T-helper 17 cell (primary cell): ENCODE measurements around the gene USP1. TPM values are rescaled to one million over a fixed set of nuclear protein-coding genes. Genes with fewer than 3 reads are reported as not detected.

Source experiments
- ATAC-seq: fragments of 150-1000 bp; cut with Tn5 transposase; 2 replicates; pipeline ENCODE4 v1.10.0; 2021; ENCODE audit warnings: mild to moderate bottlenecking, moderate library complexity
- DNase-seq, 3 donors: peaks; one replicate each; pipeline versions ENCODE4 v3.0.0 to v3.0.0-alpha.2; 2020 to 2021
- H3K9me3 ChIP-seq: one replicate; pipeline ENCODE4 v1.7.0; 2013; ENCODE audit warnings: low read length, mild to moderate bottlenecking; ENCODE audit not compliant: control insufficient read depth, poor library complexity, severe bottlenecking
- H3K27ac Mint-ChIP-seq: one replicate; pipeline ENCODE4 v1.8.0; 2022; ENCODE audit warnings: mild to moderate bottlenecking, moderate library complexity, mixed read lengths
- H3K27me3 Mint-ChIP-seq: one replicate; pipeline ENCODE4 v1.8.0; 2022; ENCODE audit warnings: mixed read lengths
- H3K36me3 Mint-ChIP-seq: one replicate; pipeline ENCODE4 v1.8.0; 2022; ENCODE audit warnings: low read depth, mixed read lengths
- H3K4me1 Mint-ChIP-seq: one replicate; pipeline ENCODE4 v1.8.0; 2022; ENCODE audit warnings: mild to moderate bottlenecking, mixed read lengths
- H3K4me3 Mint-ChIP-seq: one replicate; pipeline ENCODE4 v1.8.0; 2022; ENCODE audit warnings: mild to moderate bottlenecking, moderate library complexity, mixed read lengths
- total RNA-seq, 4 donors: library from RNA in 2 of 4; stranded (reverse) in 2 of 4; gene quantifications; one replicate each; pipeline ENCODE4 v1.2.3 and lab custom pipeline; 2022 to 2026

USP1 gene, protein sequence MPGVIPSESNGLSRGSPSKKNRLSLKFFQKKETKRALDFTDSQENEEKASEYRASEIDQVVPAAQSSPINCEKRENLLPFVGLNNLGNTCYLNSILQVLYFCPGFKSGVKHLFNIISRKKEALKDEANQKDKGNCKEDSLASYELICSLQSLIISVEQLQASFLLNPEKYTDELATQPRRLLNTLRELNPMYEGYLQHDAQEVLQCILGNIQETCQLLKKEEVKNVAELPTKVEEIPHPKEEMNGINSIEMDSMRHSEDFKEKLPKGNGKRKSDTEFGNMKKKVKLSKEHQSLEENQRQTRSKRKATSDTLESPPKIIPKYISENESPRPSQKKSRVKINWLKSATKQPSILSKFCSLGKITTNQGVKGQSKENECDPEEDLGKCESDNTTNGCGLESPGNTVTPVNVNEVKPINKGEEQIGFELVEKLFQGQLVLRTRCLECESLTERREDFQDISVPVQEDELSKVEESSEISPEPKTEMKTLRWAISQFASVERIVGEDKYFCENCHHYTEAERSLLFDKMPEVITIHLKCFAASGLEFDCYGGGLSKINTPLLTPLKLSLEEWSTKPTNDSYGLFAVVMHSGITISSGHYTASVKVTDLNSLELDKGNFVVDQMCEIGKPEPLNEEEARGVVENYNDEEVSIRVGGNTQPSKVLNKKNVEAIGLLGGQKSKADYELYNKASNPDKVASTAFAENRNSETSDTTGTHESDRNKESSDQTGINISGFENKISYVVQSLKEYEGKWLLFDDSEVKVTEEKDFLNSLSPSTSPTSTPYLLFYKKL
- total RNA-seq, result 10 to 100 TPM; 28.3 to 29.3 TPM
- total RNA-seq (lab: John Stamatoyannopoulos, UW), result 101 to 159 reads per million in 2 donors

DNA sequence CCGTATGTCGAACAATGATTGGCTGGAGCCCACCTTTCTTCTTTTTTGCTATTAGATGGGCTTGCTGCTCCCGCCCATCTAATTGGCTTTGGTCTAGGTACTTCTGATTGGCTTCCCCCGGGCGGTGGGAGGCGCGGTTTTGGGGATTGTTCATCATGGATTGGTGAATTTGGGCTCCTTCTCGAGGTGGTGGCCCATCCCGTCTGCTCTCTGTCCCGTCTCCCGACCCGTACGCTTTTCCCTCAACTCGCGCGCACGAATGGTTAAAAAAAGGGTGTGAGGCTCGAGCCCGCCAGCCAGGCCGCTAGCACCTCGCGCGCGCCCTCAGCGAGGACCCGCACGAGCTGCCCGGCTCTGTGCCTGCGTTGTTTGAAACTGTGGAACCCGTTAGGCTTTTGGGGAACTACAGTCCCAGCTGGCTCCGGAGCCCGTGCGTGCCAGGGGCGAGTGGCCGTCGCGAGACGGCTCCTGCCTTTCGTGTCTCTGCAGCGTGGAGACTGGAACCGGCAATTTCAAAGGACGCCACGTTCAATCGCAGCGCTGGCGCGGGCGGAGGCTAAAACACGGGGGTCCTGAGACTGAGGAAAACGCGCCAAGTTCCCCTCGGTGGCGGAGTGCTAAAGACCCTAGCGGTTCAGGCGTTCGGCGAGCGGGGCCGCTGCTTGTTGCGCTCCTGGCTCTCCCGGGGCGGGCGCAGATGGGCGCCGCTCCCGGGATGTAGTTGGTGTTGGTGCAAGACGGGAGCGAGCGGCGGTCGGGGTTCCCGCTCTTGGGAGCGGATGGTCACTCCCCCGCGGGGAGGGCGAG, at the start of gene USP1:
TSS of gene USP1 (plus strand) at position 584 of the 807 bp plus-strand sequence. CDS start 2,819 bp downstream, outside the sequence.
- Mint-ChIP-seq H3K27me3 (no peaks in the 10 kb centered on the region), H3K36me3 (peaks cover under 1% of the 10 kb centered on the region), H3K4me3 (peak within 1 kb of the TSS; percentile 93), H3K27ac (peak within 1 kb of the TSS; percentile 96), H3K4me1 (peaks cover 20% of the 10 kb centered on the region)
- DNase-seq (peak; percentile 89 to 97 (median 94)), ATAC-seq (peak; percentile 87)
- H3K9me3 ChIP-seq, result no peaks in the 10 kb centered on the region

DNA sequence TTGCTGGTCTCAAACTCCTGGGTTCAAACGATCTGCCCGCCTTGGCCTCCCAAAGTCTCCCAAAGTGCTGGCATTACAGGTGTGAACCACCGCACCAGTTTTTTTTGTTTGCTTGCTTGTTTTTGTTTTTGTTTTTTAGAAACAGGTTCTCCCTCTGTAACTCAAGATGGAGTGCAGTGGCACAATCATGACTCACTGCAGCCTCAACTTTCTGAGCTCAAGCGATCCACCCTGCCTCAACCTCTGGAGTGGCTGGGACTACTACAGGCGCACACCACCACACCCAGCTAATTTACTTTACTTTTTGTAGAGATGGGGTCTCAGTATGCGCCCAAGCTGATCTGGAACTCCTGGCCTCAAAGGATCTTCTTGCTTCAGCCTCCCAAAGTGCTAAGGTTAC, 47.3 kb upstream of the USP1 start:
- Mint-ChIP-seq H3K4me1 (peaks cover 8% of the 10 kb centered on the region), H3K36me3 (peaks cover 4% of the 10 kb centered on the region), H3K4me3 (no peak overlapping the region), H3K27ac (no peak overlapping the region), H3K27me3 (peaks cover 36% of the 10 kb centered on the region)
- ATAC-seq (no peak), DNase-seq (no peak)
- no peaks in the 10 kb centered on the region for H3K9me3 ChIP-seq

DNA sequence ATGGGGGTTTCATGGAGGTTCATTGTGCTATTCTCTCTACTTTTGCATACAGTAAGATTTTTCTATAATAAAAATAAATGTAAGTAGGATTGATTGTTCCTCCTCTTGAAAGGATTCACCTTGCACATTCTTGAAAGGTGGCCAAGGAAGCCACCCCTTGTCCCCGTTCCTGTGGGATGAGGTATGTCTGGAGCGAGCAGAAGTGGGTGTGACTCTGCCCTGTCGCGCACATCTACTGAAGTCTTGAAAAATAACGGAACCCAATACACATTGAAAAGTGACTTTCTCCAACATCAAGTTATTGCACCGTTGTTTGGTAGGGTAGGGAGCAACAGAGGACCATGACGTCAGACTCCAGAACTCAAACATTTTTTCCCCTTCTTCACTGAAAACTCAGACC, 46.8 kb upstream of the USP1 start:
- Mint-ChIP-seq H3K27ac (no peak overlapping the region), H3K4me3 (no peak overlapping the region), H3K4me1 (peaks cover 8% of the 10 kb centered on the region), H3K27me3 (peaks cover 33% of the 10 kb centered on the region), H3K36me3 (peaks cover 4% of the 10 kb centered on the region)
- H3K9me3 ChIP-seq, result no peaks in the 10 kb centered on the region
- DNase-seq (no peak), ATAC-seq (no peak)

DNA sequence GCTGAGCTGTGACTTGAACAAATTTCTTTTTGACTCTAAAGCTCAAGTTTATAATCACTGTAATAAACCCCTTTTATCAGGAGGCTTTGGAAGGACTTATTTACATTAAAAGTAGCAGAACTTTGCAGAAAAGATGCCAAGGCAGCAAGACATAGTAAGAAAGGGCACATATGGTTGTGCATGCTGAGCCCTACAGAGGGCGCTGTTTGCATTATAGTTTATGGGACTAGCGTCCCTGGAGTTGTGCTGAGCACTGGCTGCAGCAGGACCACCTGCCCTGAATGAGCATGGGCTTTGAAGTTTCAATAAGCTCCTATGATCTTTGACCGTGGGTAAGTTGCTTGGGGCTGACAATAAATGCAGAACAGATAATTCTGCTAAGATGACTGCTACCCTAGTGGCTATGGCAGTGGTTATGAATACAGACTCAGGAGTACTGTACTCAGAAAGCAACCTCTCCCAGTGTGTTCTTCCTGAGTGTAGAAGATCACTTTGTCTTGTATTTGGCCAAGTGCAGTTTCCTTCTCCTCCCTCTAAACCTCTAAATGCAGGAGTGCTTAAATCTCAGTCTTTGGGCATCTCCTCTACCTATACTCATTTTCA, 45.4 kb upstream of the USP1 start:
- Mint-ChIP-seq H3K4me3 (no peak overlapping the region), H3K27me3 (peaks cover 32% of the 10 kb centered on the region), H3K36me3 (peaks cover 4% of the 10 kb centered on the region), H3K4me1 (peaks cover 8% of the 10 kb centered on the region), H3K27ac (no peak overlapping the region)
- H3K9me3 ChIP-seq, result no peaks in the 10 kb centered on the region
- DNase-seq (no peak), ATAC-seq (peak; percentile 49)

DNA sequence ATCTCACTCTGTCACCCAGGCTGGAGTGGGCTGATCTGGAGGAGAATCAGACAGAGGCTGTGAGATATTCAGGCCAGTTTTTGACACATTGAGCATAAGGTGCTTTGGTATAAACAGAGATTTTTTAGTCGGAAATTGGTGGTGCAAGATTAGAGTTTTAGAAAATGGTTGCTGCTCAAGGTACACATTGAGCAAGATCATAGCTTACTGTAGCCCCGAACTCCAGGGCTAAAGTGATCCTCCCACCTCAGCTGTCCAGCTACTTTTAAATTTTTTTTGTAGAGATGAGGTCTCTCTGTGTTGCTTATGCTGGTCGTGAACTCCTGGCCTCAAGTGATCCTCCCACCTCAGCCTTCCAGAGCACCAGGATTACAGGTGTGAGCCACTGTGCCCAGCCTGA, 43.9 kb upstream of the USP1 start:
- Mint-ChIP-seq H3K27me3 (peaks cover 29% of the 10 kb centered on the region), H3K4me1 (peaks cover 8% of the 10 kb centered on the region), H3K4me3 (no peak overlapping the region), H3K27ac (peak overlapping the region; percentile 32), H3K36me3 (peaks cover 4% of the 10 kb centered on the region)
- H3K9me3 ChIP-seq, result no peaks in the 10 kb centered on the region
- DNase-seq (no peak), ATAC-seq (no peak)

DNA sequence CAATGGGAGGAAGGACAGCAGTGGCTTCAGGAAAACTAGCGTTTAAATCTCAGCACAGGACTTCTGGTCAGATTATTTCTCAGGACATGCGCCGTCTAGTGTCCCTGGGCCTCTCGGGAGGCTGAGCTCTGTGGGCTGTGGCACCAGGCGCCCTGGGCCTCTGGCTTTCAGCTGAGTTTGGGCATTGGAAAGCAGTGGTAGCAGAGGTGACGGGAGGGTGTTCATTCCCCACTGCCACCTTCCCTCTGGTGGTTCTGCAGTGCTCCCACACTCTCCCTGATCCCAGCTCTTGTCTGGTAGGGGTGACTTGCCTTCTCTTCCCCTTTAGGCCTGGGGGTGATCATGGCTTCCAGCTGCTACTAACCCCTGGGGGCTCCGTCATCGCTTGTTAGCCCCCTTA, 42.2 kb upstream of the USP1 start:
- H3K9me3 ChIP-seq, result no peaks in the 10 kb centered on the region
- no peak for DNase-seq
- no peak for ATAC-seq
- no peak overlapping the region for H3K27ac Mint-ChIP-seq
- peaks cover 29% of the 10 kb centered on the region for H3K27me3 Mint-ChIP-seq
- H3K36me3 Mint-ChIP-seq, result peaks cover 4% of the 10 kb centered on the region
- H3K4me1 Mint-ChIP-seq, result peaks cover 8% of the 10 kb centered on the region
- H3K4me3 Mint-ChIP-seq, result no peak overlapping the region

DNA sequence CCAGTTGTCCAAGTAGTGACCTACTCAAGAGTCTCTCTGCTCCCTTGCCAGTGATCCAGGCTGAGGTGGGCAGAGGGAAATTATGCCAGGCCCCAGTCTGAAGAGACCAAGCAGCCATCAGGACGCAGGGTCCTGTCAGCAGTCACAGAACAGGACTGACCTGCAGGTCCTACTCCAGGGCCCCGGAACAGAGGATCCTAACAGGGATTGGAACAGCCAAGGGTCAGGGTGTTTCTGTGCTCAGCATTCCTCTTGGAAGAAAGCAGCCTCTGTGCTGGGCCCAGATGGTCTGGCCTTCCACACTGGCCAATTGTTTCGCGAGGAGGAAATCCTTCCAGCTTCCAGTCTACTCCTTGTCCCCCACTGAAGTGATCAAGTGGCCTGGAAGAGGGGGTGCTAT, 41.6 kb upstream of the USP1 start:
- Mint-ChIP-seq H3K4me3 (no peak overlapping the region), H3K36me3 (peaks cover 4% of the 10 kb centered on the region), H3K4me1 (peaks cover 8% of the 10 kb centered on the region), H3K27me3 (peaks cover 29% of the 10 kb centered on the region), H3K27ac (no peak overlapping the region)
- no peaks in the 10 kb centered on the region for H3K9me3 ChIP-seq
- ATAC-seq, result no peak
- DNase-seq, result no peak

DNA sequence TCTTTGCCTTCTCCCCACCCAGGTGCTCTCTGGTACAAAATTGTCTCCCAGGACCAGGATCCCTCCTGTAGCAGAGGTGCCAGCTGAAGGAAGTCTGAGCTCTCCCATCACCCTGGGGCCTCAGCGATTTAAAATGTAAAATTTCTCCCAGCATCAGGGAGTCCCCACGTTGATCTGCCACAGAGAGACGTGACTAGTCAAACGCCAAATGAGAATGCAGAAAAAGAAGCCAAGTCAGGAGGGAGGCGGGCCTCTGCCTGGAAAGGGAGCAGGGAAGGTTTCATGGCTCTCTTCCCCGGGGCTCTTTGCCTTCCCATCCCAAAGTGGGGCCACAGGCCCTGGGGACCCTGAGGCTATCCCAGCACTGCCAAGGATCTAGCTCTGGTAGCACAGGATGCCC, 40.0 kb upstream of the USP1 start:
- H3K36me3 Mint-ChIP-seq, result peaks cover 3% of the 10 kb centered on the region
- no peak overlapping the region for H3K27ac Mint-ChIP-seq
- H3K9me3 ChIP-seq, result no peaks in the 10 kb centered on the region
- DNase-seq (no peak), ATAC-seq (no peak)
- H3K4me3 Mint-ChIP-seq, result no peak overlapping the region
- H3K4me1 Mint-ChIP-seq, result peaks cover 7% of the 10 kb centered on the region
- peaks cover 27% of the 10 kb centered on the region for H3K27me3 Mint-ChIP-seq

DNA sequence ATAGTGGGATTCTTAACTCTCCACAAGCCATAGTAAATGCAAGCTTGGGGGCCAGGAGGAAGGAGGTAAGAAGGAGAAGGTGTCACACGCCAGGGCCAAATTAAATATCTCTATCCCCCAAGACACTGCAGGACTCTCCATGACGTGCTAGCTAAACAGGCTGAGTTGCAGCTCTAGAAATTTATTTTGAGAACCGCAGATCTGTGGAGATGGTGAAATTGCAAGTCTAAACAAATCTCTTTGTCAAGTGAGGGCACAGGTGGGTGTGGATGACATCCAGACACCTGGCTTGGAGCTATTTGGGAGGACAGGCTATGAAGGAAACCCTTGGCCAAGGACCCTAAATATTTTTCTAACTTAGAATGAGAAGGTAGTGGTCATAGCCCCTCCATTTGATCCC, 39.5 kb upstream of the USP1 start:
- Mint-ChIP-seq H3K27ac (no peak overlapping the region), H3K4me1 (peaks cover 4% of the 10 kb centered on the region), H3K36me3 (no peaks in the 10 kb centered on the region), H3K4me3 (no peak overlapping the region), H3K27me3 (peaks cover 23% of the 10 kb centered on the region)
- no peak for DNase-seq
- no peaks in the 10 kb centered on the region for H3K9me3 ChIP-seq
- no peak for ATAC-seq

DNA sequence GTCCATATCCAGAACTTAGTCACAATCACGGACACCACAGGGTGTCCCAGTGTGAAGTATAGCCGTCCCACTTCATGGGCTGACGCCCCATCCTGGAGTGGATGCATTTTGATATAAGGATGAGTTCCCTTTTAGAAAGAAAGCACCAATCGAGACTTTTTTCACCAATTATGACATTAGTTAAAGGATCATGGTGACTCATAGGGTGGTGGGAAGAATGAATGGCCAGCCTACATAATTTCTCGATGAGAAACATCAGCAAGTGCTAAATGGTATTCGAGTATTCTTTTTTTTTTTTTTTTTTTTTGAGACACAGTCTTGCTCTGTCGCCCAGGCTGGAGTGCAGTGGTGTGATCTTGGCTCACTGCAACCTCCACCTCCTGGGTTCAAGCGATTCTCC, 38.5 kb upstream of the USP1 start:
- DNase-seq (no peak), ATAC-seq (no peak)
- H3K36me3 Mint-ChIP-seq, result no peaks in the 10 kb centered on the region
- no peaks in the 10 kb centered on the region for H3K9me3 ChIP-seq
- no peak overlapping the region for H3K27ac Mint-ChIP-seq
- no peak overlapping the region for H3K4me3 Mint-ChIP-seq
- H3K27me3 Mint-ChIP-seq, result peaks cover 18% of the 10 kb centered on the region
- peaks cover 4% of the 10 kb centered on the region for H3K4me1 Mint-ChIP-seq

DNA sequence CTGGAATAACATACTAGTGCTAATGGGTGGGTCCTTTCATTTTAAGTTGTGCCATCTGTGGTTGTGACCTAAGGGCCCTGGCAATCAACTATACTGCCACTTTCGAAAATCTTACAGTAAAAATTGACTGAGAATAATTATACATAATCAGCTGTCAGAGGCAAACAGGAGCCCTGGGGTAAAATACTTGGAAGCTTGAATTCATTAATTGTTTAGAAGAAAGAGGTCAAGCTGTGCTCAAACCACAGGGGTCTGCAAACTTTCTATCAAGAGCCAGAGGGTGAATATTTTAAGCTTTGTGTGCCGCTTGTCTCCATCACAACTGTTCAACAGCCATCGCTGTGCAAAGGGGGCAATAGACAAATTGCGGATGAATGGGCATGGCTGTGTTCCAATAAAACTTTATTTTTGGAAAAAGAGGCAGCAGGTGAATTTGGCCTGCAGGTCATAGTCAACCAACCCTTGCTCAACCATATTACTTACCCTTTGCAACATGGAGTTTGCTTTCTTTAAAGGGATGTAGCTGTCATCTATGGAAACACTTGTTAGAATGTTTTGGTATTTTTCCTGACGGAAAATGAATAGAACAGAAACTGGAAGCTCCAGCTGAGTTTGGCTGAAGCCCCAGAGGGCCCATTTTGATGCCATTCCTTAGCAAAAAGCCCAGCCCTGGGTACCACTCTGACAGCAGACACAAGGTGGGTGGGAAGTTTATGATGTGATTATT, 35.7 kb upstream of the USP1 start:
- ATAC-seq, result no peak
- H3K36me3 Mint-ChIP-seq, result no peaks in the 10 kb centered on the region
- DNase-seq, result no peak
- no peaks in the 10 kb centered on the region for H3K9me3 ChIP-seq
- H3K27ac Mint-ChIP-seq, result no peak overlapping the region
- H3K27me3 Mint-ChIP-seq, result peaks cover 7% of the 10 kb centered on the region
- no peak overlapping the region for H3K4me3 Mint-ChIP-seq
- no peaks in the 10 kb centered on the region for H3K4me1 Mint-ChIP-seq

DNA sequence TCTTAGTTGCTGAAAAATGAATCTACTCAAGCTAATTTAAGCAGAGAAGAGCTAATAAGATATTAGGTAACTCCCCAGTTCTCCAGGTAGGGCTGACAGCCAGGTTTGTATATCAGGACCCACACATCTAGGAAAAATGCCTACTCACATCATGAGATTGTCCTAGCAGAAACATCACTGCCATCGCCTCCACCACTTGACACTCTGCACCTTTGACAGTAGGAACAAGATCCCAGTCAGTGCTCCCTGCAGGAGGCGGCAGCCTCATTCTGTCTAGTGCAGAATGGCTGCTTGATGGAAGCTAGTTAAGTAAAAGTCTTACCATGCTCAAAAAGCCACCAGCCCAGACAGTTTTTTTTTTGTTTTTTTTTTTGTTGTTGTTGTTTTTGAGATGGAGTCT, 31.6 kb upstream of the USP1 start:
- no peaks in the 10 kb centered on the region for H3K9me3 ChIP-seq
- H3K27ac Mint-ChIP-seq, result no peak overlapping the region
- peaks cover 5% of the 10 kb centered on the region for H3K4me1 Mint-ChIP-seq
- no peak for DNase-seq
- ATAC-seq, result no peak
- peaks cover 10% of the 10 kb centered on the region for H3K27me3 Mint-ChIP-seq
- H3K4me3 Mint-ChIP-seq, result no peak overlapping the region
- no peaks in the 10 kb centered on the region for H3K36me3 Mint-ChIP-seq
